ENCODE results near the gene TRPV5. TPM values are rescaled to one million over a fixed set of nuclear protein-coding genes. Genes with fewer than 3 reads are reported as not detected.

TRPV5 gene
- total RNA-seq, 1 donor from 2014 or later, result not detected

- no peak for ATAC-seq
- H3K4me3 ChIP-seq, result no peak overlapping the region
- no peaks in the 10 kb centered on the region for H3K27me3 ChIP-seq (ENCODE audit: low read depth)
- intact Hi-C loops (cut with DNase I), result no loop called here
- H3K9me3 ChIP-seq, result no peaks in the 10 kb centered on the region
- H3K36me3 ChIP-seq, result peaks cover 2% of the 10 kb centered on the region
- no peak overlapping the region for H3K27ac ChIP-seq
- no peak for DNase-seq
- H3K4me1 ChIP-seq, result no peaks in the 10 kb centered on the region
- TF ChIP-seq CTCF (IDR thresholded peaks at IDR 0.05), result no peak
Measured at GRCh38 chr7:142868986-142869415, 64.5 kb downstream of the TRPV5 start.

GRCh38 chr7:142868188-142868985 lies 65.2 kb downstream of the TRPV5 start:
- Histone ChIP-seq H3K9me3 (no peaks in the 10 kb centered on the region), H3K4me1 (no peaks in the 10 kb centered on the region), H3K36me3 (peaks cover 5% of the 10 kb centered on the region), H3K27ac (no peak overlapping the region), H3K4me3 (no peak overlapping the region), H3K27me3 (ENCODE audit: low read depth) (no peaks in the 10 kb centered on the region)
- DNase-seq, result no peak
- no peak for TF ChIP-seq CTCF (IDR thresholded peaks at IDR 0.05)
- intact Hi-C loops (cut with DNase I), result no loop called here
- no peak for ATAC-seq

- no peak for TF ChIP-seq CTCF (IDR thresholded peaks at IDR 0.05)
- Histone ChIP-seq H3K9me3 (no peaks in the 10 kb centered on the region), H3K4me3 (no peak overlapping the region), H3K36me3 (peaks cover 5% of the 10 kb centered on the region), H3K27me3 (ENCODE audit: low read depth) (no peaks in the 10 kb centered on the region), H3K27ac (no peak overlapping the region), H3K4me1 (no peaks in the 10 kb centered on the region)
- DNase-seq (no peak), ATAC-seq (no peak)
- intact Hi-C loops (cut with DNase I), result no loop called here
Measured at GRCh38 chr7:142867398-142868187, 66.0 kb downstream of the TRPV5 start.

GRCh38 chr7:142867097-142867378 lies 66.5 kb downstream of the TRPV5 start:
- Histone ChIP-seq H3K4me1 (no peaks in the 10 kb centered on the region), H3K9me3 (no peaks in the 10 kb centered on the region), H3K27ac (no peak overlapping the region), H3K4me3 (no peak overlapping the region), H3K36me3 (peaks cover 5% of the 10 kb centered on the region), H3K27me3 (ENCODE audit: low read depth) (no peaks in the 10 kb centered on the region)
- intact Hi-C loops (cut with DNase I), result no loop called here
- ATAC-seq (no peak), DNase-seq (no peak)
- TF ChIP-seq CTCF (IDR thresholded peaks at IDR 0.05), result no peak

GRCh38 chr7:142866361-142867096 lies 67.0 kb downstream of the TRPV5 start:
- peak; percentile 57 to 80 for ATAC-seq
- Histone ChIP-seq H3K27me3 (ENCODE audit: low read depth) (no peaks in the 10 kb centered on the region), H3K4me1 (no peaks in the 10 kb centered on the region), H3K9me3 (no peaks in the 10 kb centered on the region), H3K27ac (no peak overlapping the region), H3K4me3 (no peak overlapping the region), H3K36me3 (peaks cover 5% of the 10 kb centered on the region)
- DNase-seq, result no peak
- intact Hi-C loops (cut with DNase I), result no loop called here
- TF ChIP-seq CTCF (IDR thresholded peaks at IDR 0.05), result peak; percentile 56
